ENCODE measurements around the gene RTN4RL1. TPM values are rescaled to one million over a fixed set of nuclear protein-coding genes. Genes with fewer than 3 reads are reported as not detected.
A peak's percentile ranks its signal among the peaks of the same experiment; 100 is the strongest.

The RTN4RL1 gene
- total and polyA plus RNA-seq, 11 donors = 1.7 to 4.9 (median 2.7) TPM

DNA sequence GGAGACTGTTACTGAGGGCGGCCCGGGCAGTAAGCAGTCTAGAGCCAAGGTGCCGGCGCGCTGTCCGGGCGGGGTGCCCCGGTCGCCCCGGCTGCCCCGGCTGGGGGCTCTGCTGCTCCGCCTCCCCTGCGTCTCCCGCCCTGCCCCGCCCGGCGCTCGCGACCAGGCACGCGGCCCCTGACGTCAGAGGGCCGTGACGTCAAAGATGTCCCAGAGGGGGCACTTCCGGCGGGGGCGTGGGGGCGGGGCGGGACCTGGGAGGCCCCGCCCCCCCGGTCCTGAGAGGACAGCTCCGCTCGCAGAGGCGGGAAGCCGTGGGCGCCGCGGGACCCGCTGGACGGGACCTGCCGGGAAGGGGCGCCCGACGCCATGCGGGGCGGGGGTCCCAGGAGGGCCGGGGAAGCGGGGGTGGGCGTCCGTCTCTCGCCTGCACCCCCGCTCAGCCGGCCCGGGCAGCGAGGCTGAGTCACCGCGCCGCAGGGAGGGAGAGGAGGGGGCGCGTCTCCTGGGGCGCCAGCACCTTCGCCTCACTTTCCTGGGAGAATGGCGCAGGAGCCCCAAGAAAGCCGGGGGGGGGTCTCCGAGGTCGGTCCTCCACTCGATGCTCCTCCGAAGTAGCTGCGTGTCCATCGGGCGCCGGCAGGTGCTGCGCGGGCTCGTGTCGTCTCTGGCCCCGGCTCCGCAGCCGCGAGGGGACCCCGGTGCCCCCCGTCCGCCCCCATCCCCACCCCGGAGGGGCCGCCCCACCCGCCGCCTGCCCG, 25.3 kb upstream of the RTN4RL1 start:
- peak overlapping the region; percentile 34 to 91 (median 72) for H3K4me3 ChIP-seq
- no peaks in the 10 kb centered on the region for H3K36me3 ChIP-seq
- WGBS, 4 donors = 0 to 2% (median 1%) methylated on average over 13 to 88 of the region's 88 CpGs
- H3K27ac ChIP-seq = peak overlapping the region in 6 of 12 donors; percentile 38 to 59 (median 46)
- peaks cover 4 to 53% (median 43%) of the 10 kb centered on the region in 12 donors for H3K4me1 ChIP-seq
- intact Hi-C loops (cut with DNase I) = loop anchor here in 7 of 10 donors (5.0 to 10.0 kb wide), 4 partner anchors 124 to 302 kb away; no protein-coding TSS in a partner anchor
- peak in 4 of 5 donors; percentile 74 to 83 (median 75) for DNase-seq
- no peak for TF ChIP-seq POLR2A (IDR thresholded peaks at IDR 0.05)
- TF ChIP-seq CTCF (IDR thresholded peaks at IDR 0.05) = no peak
- H3K27me3 ChIP-seq = peaks cover 0 to 45% (median 0%) of the 10 kb centered on the region in 9 donors
- H3K9me3 ChIP-seq = no peaks in the 10 kb centered on the region
- ATAC-seq = peak in 3 of 4 donors; percentile 38 to 56 (median 44)

GRCh38 chr17:2049333-2050299, 24.5 kb upstream of the RTN4RL1 start:
- peak overlapping the region in 8 of 12 donors; percentile 15 to 80 (median 56) for H3K27ac ChIP-seq
- TF ChIP-seq CTCF (IDR thresholded peaks at IDR 0.05) (no peak), POLR2A (IDR thresholded peaks at IDR 0.05) (no peak)
- no peaks in the 10 kb centered on the region for H3K9me3 ChIP-seq
- WGBS, 4 donors = 2 to 16% (median 6%) methylated on average over 11 to 104 of the region's 104 CpGs
- peaks cover 0 to 3% (median 0%) of the 10 kb centered on the region in 9 donors for H3K36me3 ChIP-seq
- H3K4me1 ChIP-seq = peaks cover 4 to 53% (median 39%) of the 10 kb centered on the region in 12 donors
- peaks cover 0 to 41% (median 0%) of the 10 kb centered on the region in 9 donors for H3K27me3 ChIP-seq
- intact Hi-C loops (cut with DNase I) = loop anchor here in 8 of 10 donors (5.0 to 10.0 kb wide), 6 partner anchors 125 to 365 kb away; partner anchors contain the start of genes PRPF8 (in 1 of the 8) and TLCD2 (in 1 of the 8)
- peak in 3 of 4 donors; percentile 52 to 61 (median 61) for ATAC-seq
- peak overlapping the region; percentile 45 to 98 (median 80) for H3K4me3 ChIP-seq
- peak; percentile 86 to 93 (median 90) for DNase-seq

GRCh38 chr17:2048805-2049204, 23.7 kb upstream of the RTN4RL1 start:
- Histone ChIP-seq H3K27me3 (peaks cover 0 to 33% (median 0%) of the 10 kb centered on the region in 9 donors), H3K27ac (peak overlapping the region in 2 of 12 donors; percentile 61 to 74), H3K4me1 (peaks cover 4 to 49% (median 38%) of the 10 kb centered on the region in 12 donors), H3K4me3 (peak overlapping the region in 5 of 12 donors; percentile 78 to 91 (median 86)), H3K9me3 (no peaks in the 10 kb centered on the region), H3K36me3 (peaks cover 0 to 11% (median 7%) of the 10 kb centered on the region in 9 donors)
- DNase-seq (no peak), ATAC-seq (no peak)
- no peak for TF ChIP-seq CTCF (IDR thresholded peaks at IDR 0.05)
- TF ChIP-seq POLR2A (IDR thresholded peaks at IDR 0.05) = no peak
- intact Hi-C loops (cut with DNase I) = loop anchor here in 2 of 10 donors (10.0 kb wide), 2 partner anchors 334 to 364 kb away; partner anchors contain the start of genes PRPF8 (in 1 of the 2) and TLCD2 (in 1 of the 2)
- 9 to 16% (median 14%) methylated on average over 9 of the region's 9 CpGs for WGBS, 4 donors

Measured in heart left ventricle (tissue), 16 donors.